Measurements from ENCODE around the gene HABP2.

Gene HABP2

GRCh38 chr10:113520261-113520660, 32.6 kb upstream of the HABP2 start:
- no peak for DNase-seq (ENCODE audit: low read depth)
- no peak overlapping the region for H3K4me3 ChIP-seq (ENCODE audit: control insufficient read depth, low read depth, low read length)
- TF ChIP-seq CTCF (IDR thresholded peaks at IDR 0.05; ENCODE audit: control insufficient read depth, insufficient read depth, low read depth, low read length, missing control alignments) = no peak

- peak; percentile 69 for DNase-seq (ENCODE audit: low read depth)
- H3K4me3 ChIP-seq (ENCODE audit: control insufficient read depth, low read depth, low read length) = no peak overlapping the region
- TF ChIP-seq CTCF (IDR thresholded peaks at IDR 0.05; ENCODE audit: control insufficient read depth, insufficient read depth, low read depth, low read length, missing control alignments) = peak; percentile 100
Observed at GRCh38 chr10:113520690-113521474, 32.0 kb upstream of the HABP2 start.

GRCh38 chr10:113521475-113521795, 31.4 kb upstream of the HABP2 start:
- DNase-seq (ENCODE audit: low read depth) = no peak
- no peak overlapping the region for H3K4me3 ChIP-seq (ENCODE audit: control insufficient read depth, low read depth, low read length)
- TF ChIP-seq CTCF (IDR thresholded peaks at IDR 0.05; ENCODE audit: control insufficient read depth, insufficient read depth, low read depth, low read length, missing control alignments) = no peak

- no peak for TF ChIP-seq CTCF (IDR thresholded peaks at IDR 0.05; ENCODE audit: control insufficient read depth, insufficient read depth, low read depth, low read length, missing control alignments)
- H3K4me3 ChIP-seq (ENCODE audit: control insufficient read depth, low read depth, low read length) = no peak overlapping the region
- DNase-seq (ENCODE audit: low read depth) = no peak
Observed at GRCh38 chr10:113522460-113522859, 30.4 kb upstream of the HABP2 start.

- no peak for DNase-seq (ENCODE audit: low read depth)
Observed at GRCh38 chr10:113523071-113523470, 29.8 kb upstream of the HABP2 start.

GRCh38 chr10:113523628-113524027, 29.2 kb upstream of the HABP2 start:
- TF ChIP-seq CTCF (IDR thresholded peaks at IDR 0.05; ENCODE audit: control insufficient read depth, insufficient read depth, low read depth, low read length, missing control alignments) = no peak
- no peak for DNase-seq (ENCODE audit: low read depth)
- H3K4me3 ChIP-seq (ENCODE audit: control insufficient read depth, low read depth, low read length) = no peak overlapping the region

More at GRCh38 chr10:113523071-113523470, 29.8 kb upstream of the HABP2 start:
- no peak overlapping the region for H3K4me3 ChIP-seq (ENCODE audit: control insufficient read depth, low read depth, low read length)
- TF ChIP-seq CTCF (IDR thresholded peaks at IDR 0.05; ENCODE audit: control insufficient read depth, insufficient read depth, low read depth, low read length, missing control alignments) = no peak
